Endothelial cell of umbilical vein (primary cell): ENCODE data around the gene CARMIL1.

ENCODE experiments used
- EZH2 ChIP-seq: IDR thresholded peaks from 2 replicates; pipeline ENCODE4 v1.6.1; 2012; ENCODE audit warnings: borderline replicate concordance, low read depth, mild to moderate bottlenecking, moderate library complexity, low read length, inconsistent platforms; ENCODE audit not compliant: severe bottlenecking
- FOS ChIP-seq: IDR thresholded peaks from 2 replicates; pipeline ENCODE4 v1.6.1; 2011; ENCODE audit warnings: mild to moderate bottlenecking, low read length, moderate library complexity, borderline replicate concordance; ENCODE audit not compliant: insufficient read depth
- POLR2A ChIP-seq: IDR thresholded peaks from 2 replicates; pipeline ENCODE4 v1.6.1; 2012; ENCODE audit warnings: low read depth, mild to moderate bottlenecking, control low read depth, low read length
- POLR2AphosphoS5 ChIP-seq: IDR thresholded peaks from 2 replicates; pipeline ENCODE4 v1.6.1; 2012; ENCODE audit warnings: low read depth, mild to moderate bottlenecking, control low read depth, low read length, moderate library complexity; ENCODE audit not compliant: insufficient read depth
- TF ChIP-seq, protein P1 (sequence below), 2 donors: IDR thresholded peaks; 1 replicate in 1 of 2; 2 replicates in 1 of 2; pipeline ENCODE4 v1.5.1; 2011; ENCODE audit warnings: low read length in 2 of 2, mild to moderate bottlenecking in 2 of 2, moderate library complexity in 2 of 2, control low read depth in 1 of 2, inconsistent platforms in 1 of 2, low read depth in 1 of 2; ENCODE audit not compliant: insufficient read depth in 1 of 2; ENCODE audit errors: extremely low read depth in 1 of 2
- TF ChIP-seq, protein P2 (sequence below): IDR thresholded peaks from 2 replicates; pipeline ENCODE4 v1.6.1; 2011; ENCODE audit not compliant: insufficient read depth, insufficient read length

DNA sequence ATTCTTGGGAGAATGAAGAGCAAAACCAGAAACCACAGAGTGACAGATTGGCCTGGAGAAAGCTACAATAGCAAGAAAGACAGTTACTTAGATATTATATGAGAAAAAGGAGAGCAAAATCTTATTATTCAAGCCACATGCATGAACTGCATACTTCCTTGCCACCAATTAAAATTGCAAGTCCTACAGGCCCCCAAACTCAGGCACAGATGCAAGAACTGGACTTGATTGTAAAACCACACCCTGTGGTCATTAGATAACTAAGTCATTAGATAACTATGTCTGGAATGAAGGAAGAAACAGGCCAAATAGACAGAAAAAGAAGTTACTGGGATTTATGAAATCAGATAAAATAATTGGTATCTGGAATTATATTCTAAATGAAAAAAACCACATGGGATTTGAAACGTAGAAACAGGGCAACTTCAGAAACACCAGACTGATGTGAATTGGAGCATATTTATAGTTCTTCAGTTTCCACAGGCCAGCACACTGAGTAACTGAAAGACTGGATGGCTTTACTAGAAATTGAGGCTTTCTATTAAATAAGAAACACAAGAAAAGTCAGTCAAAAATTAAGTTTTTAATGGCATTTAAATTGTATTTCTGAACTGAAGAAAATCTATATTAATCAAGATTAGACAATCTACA lies 49.4 kb upstream of the CARMIL1 start:
- TF ChIP-seq FOS (no peak), POLR2A (no peak), POLR2AphosphoS5 (no peak), EZH2 (no peak)
- TF ChIP-seq, protein P1, sequence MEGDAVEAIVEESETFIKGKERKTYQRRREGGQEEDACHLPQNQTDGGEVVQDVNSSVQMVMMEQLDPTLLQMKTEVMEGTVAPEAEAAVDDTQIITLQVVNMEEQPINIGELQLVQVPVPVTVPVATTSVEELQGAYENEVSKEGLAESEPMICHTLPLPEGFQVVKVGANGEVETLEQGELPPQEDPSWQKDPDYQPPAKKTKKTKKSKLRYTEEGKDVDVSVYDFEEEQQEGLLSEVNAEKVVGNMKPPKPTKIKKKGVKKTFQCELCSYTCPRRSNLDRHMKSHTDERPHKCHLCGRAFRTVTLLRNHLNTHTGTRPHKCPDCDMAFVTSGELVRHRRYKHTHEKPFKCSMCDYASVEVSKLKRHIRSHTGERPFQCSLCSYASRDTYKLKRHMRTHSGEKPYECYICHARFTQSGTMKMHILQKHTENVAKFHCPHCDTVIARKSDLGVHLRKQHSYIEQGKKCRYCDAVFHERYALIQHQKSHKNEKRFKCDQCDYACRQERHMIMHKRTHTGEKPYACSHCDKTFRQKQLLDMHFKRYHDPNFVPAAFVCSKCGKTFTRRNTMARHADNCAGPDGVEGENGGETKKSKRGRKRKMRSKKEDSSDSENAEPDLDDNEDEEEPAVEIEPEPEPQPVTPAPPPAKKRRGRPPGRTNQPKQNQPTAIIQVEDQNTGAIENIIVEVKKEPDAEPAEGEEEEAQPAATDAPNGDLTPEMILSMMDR (IDR thresholded peaks at IDR 0.05; ENCODE audit: extremely low read depth in 1 of 2, insufficient read depth in 1 of 2, low read depth in 1 of 2, low read length in 2 of 2) = no peak
- TF ChIP-seq, protein P2, sequence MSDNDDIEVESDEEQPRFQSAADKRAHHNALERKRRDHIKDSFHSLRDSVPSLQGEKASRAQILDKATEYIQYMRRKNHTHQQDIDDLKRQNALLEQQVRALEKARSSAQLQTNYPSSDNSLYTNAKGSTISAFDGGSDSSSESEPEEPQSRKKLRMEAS = no peak
